ENCODE data around the gene ACAA1. TPM values are rescaled to one million over a fixed set of nuclear protein-coding genes. Genes with fewer than 3 reads are reported as not detected.
"Not testable (repeated sequence)": the region's sequence is repeated elsewhere in the genome, so short reads cannot be mapped to it uniquely, and the experiment has no call there.

ACAA1 gene
- total RNA-seq, 4 donors from 2014 or later: 22.3 to 54.1 (median 37.6) TPM

GRCh38 chr3:38090453-38090852 is 46.5 kb downstream of the ACAA1 start:
- Histone ChIP-seq H3K9me3 (no peaks in the 10 kb centered on the region), H3K27me3 (no peaks in the 10 kb centered on the region), H3K4me1 (no peaks in the 10 kb centered on the region), H3K36me3 (no peaks in the 10 kb centered on the region), H3K4me3 (no peak overlapping the region), H3K27ac (no peak overlapping the region)
- DNase-seq: no peak
- TF ChIP-seq CTCF (IDR thresholded peaks at IDR 0.05) (no peak), POLR2A (IDR thresholded peaks at IDR 0.05) (no peak)
- intact Hi-C loops (cut with DNase I; ENCODE audit: low total_unique reads): no loop called here

- H3K27ac ChIP-seq: no peak overlapping the region
- H3K4me1 ChIP-seq: no peaks in the 10 kb centered on the region
- H3K9me3 ChIP-seq: no peaks in the 10 kb centered on the region
- intact Hi-C loops (cut with DNase I; ENCODE audit: low total_unique reads): no loop called here
- no peak for TF ChIP-seq POLR2A (IDR thresholded peaks at IDR 0.05)
- no peak for TF ChIP-seq CTCF (IDR thresholded peaks at IDR 0.05)
- H3K4me3 ChIP-seq: no peak overlapping the region
- no peaks in the 10 kb centered on the region for H3K36me3 ChIP-seq
- no peaks in the 10 kb centered on the region for H3K27me3 ChIP-seq
- DNase-seq: no peak
These were observed 47.8 kb downstream of the ACAA1 start for GRCh38 chr3:38089163-38089562.

- intact Hi-C loops (cut with DNase I; ENCODE audit: low total_unique reads): no loop called here
- DNase-seq: no peak
- H3K9me3 ChIP-seq: no peaks in the 10 kb centered on the region
- no peak overlapping the region for H3K4me3 ChIP-seq
- H3K36me3 ChIP-seq: no peaks in the 10 kb centered on the region
- no peak overlapping the region for H3K27ac ChIP-seq
- H3K4me1 ChIP-seq: no peaks in the 10 kb centered on the region
- TF ChIP-seq POLR2A (IDR thresholded peaks at IDR 0.05) (no peak), CTCF (IDR thresholded peaks at IDR 0.05) (no peak)
- H3K27me3 ChIP-seq: no peaks in the 10 kb centered on the region
These were observed 48.5 kb downstream of the ACAA1 start for GRCh38 chr3:38088126-38089078.

GRCh38 chr3:38087278-38087677 is 49.6 kb downstream of the ACAA1 start:
- intact Hi-C loops (cut with DNase I; ENCODE audit: low total_unique reads); H3K27me3 ChIP-seq; H3K4me1 ChIP-seq; H3K4me3 ChIP-seq; H3K36me3 ChIP-seq; DNase-seq; H3K27ac ChIP-seq; H3K9me3 ChIP-seq: not testable (repeated sequence)

GRCh38 chr3:38086496-38086895 is 50.4 kb downstream of the ACAA1 start:
- DNase-seq: no peak
- H3K4me3 ChIP-seq: no peak overlapping the region
- H3K9me3 ChIP-seq: no peaks in the 10 kb centered on the region
- H3K36me3 ChIP-seq: no peaks in the 10 kb centered on the region
- no peaks in the 10 kb centered on the region for H3K27me3 ChIP-seq
- no peaks in the 10 kb centered on the region for H3K4me1 ChIP-seq
- TF ChIP-seq CTCF (IDR thresholded peaks at IDR 0.05) (no peak), POLR2A (IDR thresholded peaks at IDR 0.05) (no peak)
- H3K27ac ChIP-seq: no peak overlapping the region
- intact Hi-C loops (cut with DNase I; ENCODE audit: low total_unique reads): no loop called here

All from uterus (tissue), 4 donors.